ENCODE measurements around the gene MRPL53. TPM values are rescaled to one million over a fixed set of nuclear protein-coding genes. Genes with fewer than 3 reads are reported as not detected.
A peak's percentile ranks its signal among the peaks of the same experiment; 100 is the strongest.

Gene MRPL53
- total RNA-seq, 1 experiment from 2014 or later: 86.9 TPM

DNA sequence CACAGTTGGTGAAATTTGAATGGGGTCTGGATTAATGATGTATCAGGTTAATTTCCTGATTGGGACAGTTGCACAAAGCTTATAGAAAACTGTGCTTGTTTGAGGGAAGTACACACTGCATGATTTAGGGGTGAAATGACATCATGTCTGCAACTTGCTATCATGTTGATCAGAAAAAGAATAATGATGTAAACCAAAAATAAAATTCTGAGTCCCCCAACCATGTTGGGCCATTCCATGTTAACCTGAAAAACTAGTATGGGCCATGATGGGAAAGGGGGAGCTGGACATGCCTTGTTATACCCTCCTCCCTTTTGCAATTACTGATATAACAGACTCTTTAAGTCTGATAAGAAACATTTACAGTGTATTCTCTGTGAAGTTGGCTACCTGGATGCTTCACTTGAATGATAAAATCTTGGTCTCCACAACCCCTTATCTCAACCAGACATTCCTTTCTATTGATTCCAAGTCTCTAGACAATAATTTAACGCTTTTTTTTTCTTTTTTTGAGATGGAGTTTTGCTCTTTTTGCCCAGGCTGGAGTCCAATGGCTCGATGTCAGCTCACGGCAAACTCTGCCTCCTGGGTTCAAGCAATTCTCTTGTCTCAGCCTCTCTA lies 21.8 kb downstream of the MRPL53 start:
- ATAC-seq (no peak), DNase-seq (no peak)
- no peaks in the 10 kb centered on the region for H3F3A ChIP-seq (ENCODE audit: low read length, unreplicated experiment)
- H3K36me3 ChIP-seq (ENCODE audit: low read depth, low read length): no peaks in the 10 kb centered on the region
- H3K9ac ChIP-seq (ENCODE audit: low read length): no peak overlapping the region
- H3K4me2 ChIP-seq (ENCODE audit: low read length): no peak overlapping the region
- BruUV-seq (replicated peaks): no TSS peak
- peaks cover 7% of the 10 kb centered on the region; the same call in 1 of the 2 replicates for H3K4me1 ChIP-seq (ENCODE audit: insufficient read depth, low read length)
- no peaks in the 10 kb centered on the region for H3K9me2 ChIP-seq (replicated peaks; ENCODE audit: low read length)
- no peaks in the 10 kb centered on the region for H3K27me3 ChIP-seq (ENCODE audit: low read length)
- intact Hi-C loops (cut with micrococcal nuclease): no loop called here
- peaks cover 7% of the 10 kb centered on the region for H3K79me2 ChIP-seq (ENCODE audit: low read length)
- H3K4me3 ChIP-seq (ENCODE audit: low read length): no peak overlapping the region
- TF ChIP-seq EZH2 (IDR thresholded peaks at IDR 0.05; ENCODE audit: low read length, unreplicated experiment) (no peak), EZH2phosphoT487 (IDR thresholded peaks at IDR 0.05; ENCODE audit: borderline replicate concordance, low read length) (no peak)
- TF ChIP-seq, protein P1, sequence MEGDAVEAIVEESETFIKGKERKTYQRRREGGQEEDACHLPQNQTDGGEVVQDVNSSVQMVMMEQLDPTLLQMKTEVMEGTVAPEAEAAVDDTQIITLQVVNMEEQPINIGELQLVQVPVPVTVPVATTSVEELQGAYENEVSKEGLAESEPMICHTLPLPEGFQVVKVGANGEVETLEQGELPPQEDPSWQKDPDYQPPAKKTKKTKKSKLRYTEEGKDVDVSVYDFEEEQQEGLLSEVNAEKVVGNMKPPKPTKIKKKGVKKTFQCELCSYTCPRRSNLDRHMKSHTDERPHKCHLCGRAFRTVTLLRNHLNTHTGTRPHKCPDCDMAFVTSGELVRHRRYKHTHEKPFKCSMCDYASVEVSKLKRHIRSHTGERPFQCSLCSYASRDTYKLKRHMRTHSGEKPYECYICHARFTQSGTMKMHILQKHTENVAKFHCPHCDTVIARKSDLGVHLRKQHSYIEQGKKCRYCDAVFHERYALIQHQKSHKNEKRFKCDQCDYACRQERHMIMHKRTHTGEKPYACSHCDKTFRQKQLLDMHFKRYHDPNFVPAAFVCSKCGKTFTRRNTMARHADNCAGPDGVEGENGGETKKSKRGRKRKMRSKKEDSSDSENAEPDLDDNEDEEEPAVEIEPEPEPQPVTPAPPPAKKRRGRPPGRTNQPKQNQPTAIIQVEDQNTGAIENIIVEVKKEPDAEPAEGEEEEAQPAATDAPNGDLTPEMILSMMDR (conservative IDR thresholded peaks at IDR 0.05; ENCODE audit: low read depth, low read length): no peak
- no peaks in the 10 kb centered on the region for H3K9me3 ChIP-seq (ENCODE audit: low read length)
- ChIA-PET CTCF (no interaction called here), POLR2A (ENCODE audit: unreplicated experiment) (no interaction called here)
- no peak overlapping the region for H3K27ac ChIP-seq (ENCODE audit: low read length)
- H4K20me1 ChIP-seq (ENCODE audit: low read length): no peaks in the 10 kb centered on the region
- H2AFZ ChIP-seq (ENCODE audit: low read length): no peak overlapping the region

DNA sequence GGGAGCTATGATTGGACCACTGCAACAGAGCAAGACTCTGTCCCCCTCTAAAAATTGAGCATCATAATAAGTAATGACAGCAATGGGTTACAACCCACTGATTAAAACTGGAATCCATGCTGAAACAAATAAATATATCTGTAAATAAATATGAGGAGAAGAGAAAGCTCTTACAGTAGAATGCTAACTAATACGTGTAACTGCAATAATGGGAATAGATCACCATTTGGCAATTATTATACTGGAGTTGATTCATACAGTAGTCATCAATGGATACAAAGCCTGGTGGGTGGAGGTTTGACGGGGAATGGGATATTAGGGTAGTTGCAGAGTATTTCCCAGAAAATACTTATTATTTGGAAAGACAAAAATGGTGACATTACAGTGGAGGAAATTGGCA lies 23.7 kb downstream of the MRPL53 start:
- BruUV-seq (replicated peaks): no TSS peak

More for the DNA sequence above, 23.7 kb downstream of the MRPL53 start:
- ATAC-seq (no peak), DNase-seq (peak; percentile 37)
- H3K36me3 ChIP-seq (ENCODE audit: low read depth, low read length): no peaks in the 10 kb centered on the region
- no peak overlapping the region for H3K9ac ChIP-seq (ENCODE audit: low read length)
- no peak for TF ChIP-seq EZH2 (IDR thresholded peaks at IDR 0.05; ENCODE audit: low read length, unreplicated experiment)
- TF ChIP-seq EZH2phosphoT487 (IDR thresholded peaks at IDR 0.05; ENCODE audit: borderline replicate concordance, low read length): no peak
- TF ChIP-seq, protein P1 (conservative IDR thresholded peaks at IDR 0.05; ENCODE audit: low read depth, low read length): no peak
- no peak overlapping the region for H3K27ac ChIP-seq (ENCODE audit: low read length)
- ChIA-PET CTCF (no interaction called here), POLR2A (ENCODE audit: unreplicated experiment) (no interaction called here)
- intact Hi-C loops (cut with micrococcal nuclease): no loop called here
- H3K79me2 ChIP-seq (ENCODE audit: low read length): no peaks in the 10 kb centered on the region
- no peaks in the 10 kb centered on the region for H3K9me2 ChIP-seq (replicated peaks; ENCODE audit: low read length)
- H4K20me1 ChIP-seq (ENCODE audit: low read length): no peaks in the 10 kb centered on the region
- no peak overlapping the region for H3K4me2 ChIP-seq (ENCODE audit: low read length)
- H2AFZ ChIP-seq (ENCODE audit: low read length): no peak overlapping the region
- H3K4me3 ChIP-seq (ENCODE audit: low read length): no peak overlapping the region
- H3F3A ChIP-seq (ENCODE audit: low read length, unreplicated experiment): no peaks in the 10 kb centered on the region
- no peaks in the 10 kb centered on the region for H3K27me3 ChIP-seq (ENCODE audit: low read length)
- H3K4me1 ChIP-seq (ENCODE audit: insufficient read depth, low read length): peaks cover 7% of the 10 kb centered on the region
- no peaks in the 10 kb centered on the region for H3K9me3 ChIP-seq (ENCODE audit: low read length)

All from PC-3 (cell line).